Smooth muscle cell (in vitro differentiated cells): Measurements from ENCODE around the gene KCNMB1. TPM values are rescaled to one million over a fixed set of nuclear protein-coding genes. Genes with fewer than 3 reads are reported as not detected.

Experiments
- DNase-seq: peaks from one replicate; lab custom pipeline; 2025; ENCODE audit not compliant: unreplicated experiment; lab: John Stamatoyannopoulos, UW
- H2AFZ ChIP-seq: fragments of 200-600 bp; sonication (generic); 2 replicates; pipeline ENCODE4 v1.6.0; 2016; ENCODE audit warnings: antibody characterized with exemption, low read depth, mild to moderate bottlenecking
- H3F3A ChIP-seq: fragments of 200-600 bp; sonication (generic); 2 replicates; pipeline ENCODE4 v1.6.0; 2017; ENCODE audit warnings: antibody characterized with exemption, low read depth
- H3K27ac ChIP-seq: fragments of 200-600 bp; sonication (generic); 2 replicates; pipeline ENCODE4 v1.5.1; 2016; ENCODE audit warnings: low read depth, mild to moderate bottlenecking
- H3K27me3 ChIP-seq: fragments of 200-600 bp; sonication (generic); 2 replicates; pipeline ENCODE4 v1.6.1; 2016; ENCODE audit warnings: low read depth, mild to moderate bottlenecking
- H3K36me3 ChIP-seq: fragments of 200-600 bp; sonication (generic); 2 replicates; pipeline ENCODE4 v1.5.1; 2016; ENCODE audit warnings: low read depth
- H3K4me1 ChIP-seq: fragments of 200-600 bp; sonication (generic); 2 replicates; pipeline ENCODE4 v1.5.1; 2016; ENCODE audit warnings: low read depth
- H3K4me2 ChIP-seq: fragments of 200-600 bp; sonication (generic); 2 replicates; pipeline ENCODE4 v1.6.0; 2016; ENCODE audit warnings: mild to moderate bottlenecking
- H3K4me3 ChIP-seq: fragments of 200-600 bp; sonication (generic); 2 replicates; pipeline ENCODE4 v1.5.1; 2016; ENCODE audit warnings: mild to moderate bottlenecking
- H3K79me2 ChIP-seq: fragments of 200-600 bp; sonication (generic); 2 replicates; pipeline ENCODE4 v1.6.0; 2016; ENCODE audit warnings: low read depth, mild to moderate bottlenecking
- H3K9ac ChIP-seq: fragments of 200-600 bp; sonication (generic); 2 replicates; pipeline ENCODE4 v1.6.0; 2016; ENCODE audit warnings: low read depth
- H3K9me3 ChIP-seq: fragments of 200-600 bp; sonication (generic); replicated peaks from 2 replicates; pipeline ENCODE4 v1.5.1; 2016; ENCODE audit warnings: low read depth
- H4K20me1 ChIP-seq: fragments of 200-600 bp; sonication (generic); 2 replicates; pipeline ENCODE4 v1.6.0; 2016; ENCODE audit warnings: low read depth
- WGBS: methylation state at CpG from one replicate; pipeline ENCODE4 v1.1.7; 2016; ENCODE audit warnings: low lambda C conversion rate; 5-methylcytosine and 5-hydroxymethylcytosine counted together
- polyA plus RNA-seq: library from polyadenylated mRNA; unstranded; fragments of >200 nt; fragmentation: Nextera tagmentation; extraction: Ambion mirVana; gene quantifications from 2 replicates; pipeline ENCODE4 v1.2.1, GENCODE V29; 2016
- total RNA-seq: library from RNA; depleted of rRNA; stranded (reverse); fragments of >200 nt; gene quantifications from 2 replicates; pipeline ENCODE4 v1.2.3, GENCODE V29; 2014
- TF ChIP-seq, protein P1 (sequence below): fragments of 200-600 bp; sonication (generic); IDR thresholded peaks from 2 replicates; pipeline ENCODE4 v1.5.1; 2017; ENCODE audit warnings: borderline replicate concordance, mild to moderate bottlenecking, antibody characterized with exemption; ENCODE audit not compliant: insufficient read depth, poor library complexity, severe bottlenecking

KCNMB1 gene, protein sequence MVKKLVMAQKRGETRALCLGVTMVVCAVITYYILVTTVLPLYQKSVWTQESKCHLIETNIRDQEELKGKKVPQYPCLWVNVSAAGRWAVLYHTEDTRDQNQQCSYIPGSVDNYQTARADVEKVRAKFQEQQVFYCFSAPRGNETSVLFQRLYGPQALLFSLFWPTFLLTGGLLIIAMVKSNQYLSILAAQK
- total RNA-seq, result 0.36 and 0.63 TPM in 2 replicates
- polyA plus RNA-seq, result 0.52 and 0.54 TPM in 2 replicates

DNA sequence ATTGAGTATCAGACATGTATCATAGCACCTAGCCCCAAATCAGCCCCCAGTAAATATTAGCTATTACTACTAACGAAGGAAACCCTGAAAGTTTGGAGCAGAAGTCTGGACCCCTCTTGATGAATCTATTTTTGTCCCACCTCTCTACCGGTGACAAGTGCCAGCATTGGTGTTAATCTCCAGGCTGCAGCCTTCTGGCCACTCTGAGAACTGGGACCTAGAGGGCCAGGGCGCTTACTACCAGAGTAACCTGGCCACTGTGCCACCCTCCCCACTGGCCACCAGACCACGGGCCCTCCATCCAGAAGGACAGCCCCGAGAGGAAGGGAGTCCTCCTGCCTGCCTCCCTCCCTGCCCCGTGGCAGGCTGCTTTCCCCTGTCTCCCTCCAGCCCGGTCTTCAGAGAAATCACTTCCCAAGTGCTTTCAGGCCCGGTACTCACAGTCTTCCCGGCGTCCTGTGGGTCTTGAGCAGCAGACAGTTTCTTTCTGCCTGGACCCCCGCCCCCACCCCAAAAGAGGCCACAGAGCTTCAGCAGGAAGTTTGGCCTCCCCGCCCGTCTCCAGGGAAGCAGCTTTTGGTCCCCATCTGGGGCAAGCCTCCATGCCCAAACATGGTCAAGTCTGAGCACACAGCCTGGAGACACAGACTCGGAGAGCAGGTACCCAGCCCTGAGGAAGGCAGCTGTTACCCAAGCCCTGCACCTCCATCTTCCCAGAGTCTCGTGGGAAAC is at the start of gene KCNMB1:
KCNMB1 (minus strand) TSS at position 550 of the 732 bp plus-strand sequence. CDS start 3,920 bp downstream, outside the sequence.
- WGBS, result 79% methylated on average over 15 of the region's 15 CpGs
- H3K9ac ChIP-seq, result no peak within 1 kb of the TSS
- H3K4me3 ChIP-seq, result no peak within 1 kb of the TSS
- no peaks in the 10 kb centered on the region for H3K27me3 ChIP-seq
- peaks cover 4% of the 10 kb centered on the region for H3K4me1 ChIP-seq
- TF ChIP-seq, protein P1, sequence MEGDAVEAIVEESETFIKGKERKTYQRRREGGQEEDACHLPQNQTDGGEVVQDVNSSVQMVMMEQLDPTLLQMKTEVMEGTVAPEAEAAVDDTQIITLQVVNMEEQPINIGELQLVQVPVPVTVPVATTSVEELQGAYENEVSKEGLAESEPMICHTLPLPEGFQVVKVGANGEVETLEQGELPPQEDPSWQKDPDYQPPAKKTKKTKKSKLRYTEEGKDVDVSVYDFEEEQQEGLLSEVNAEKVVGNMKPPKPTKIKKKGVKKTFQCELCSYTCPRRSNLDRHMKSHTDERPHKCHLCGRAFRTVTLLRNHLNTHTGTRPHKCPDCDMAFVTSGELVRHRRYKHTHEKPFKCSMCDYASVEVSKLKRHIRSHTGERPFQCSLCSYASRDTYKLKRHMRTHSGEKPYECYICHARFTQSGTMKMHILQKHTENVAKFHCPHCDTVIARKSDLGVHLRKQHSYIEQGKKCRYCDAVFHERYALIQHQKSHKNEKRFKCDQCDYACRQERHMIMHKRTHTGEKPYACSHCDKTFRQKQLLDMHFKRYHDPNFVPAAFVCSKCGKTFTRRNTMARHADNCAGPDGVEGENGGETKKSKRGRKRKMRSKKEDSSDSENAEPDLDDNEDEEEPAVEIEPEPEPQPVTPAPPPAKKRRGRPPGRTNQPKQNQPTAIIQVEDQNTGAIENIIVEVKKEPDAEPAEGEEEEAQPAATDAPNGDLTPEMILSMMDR, result no peak
- no peak for DNase-seq
- H3K36me3 ChIP-seq, result no peaks in the 10 kb centered on the region
- no peak within 1 kb of the TSS for H2AFZ ChIP-seq
- no peaks in the 10 kb centered on the region for H3K79me2 ChIP-seq
- H4K20me1 ChIP-seq, result no peaks in the 10 kb centered on the region
- H3K27ac ChIP-seq, result no peak within 1 kb of the TSS
- H3K4me2 ChIP-seq, result no peak within 1 kb of the TSS
- H3F3A ChIP-seq, result no peaks in the 10 kb centered on the region
- no peaks in the 10 kb centered on the region for H3K9me3 ChIP-seq

DNA sequence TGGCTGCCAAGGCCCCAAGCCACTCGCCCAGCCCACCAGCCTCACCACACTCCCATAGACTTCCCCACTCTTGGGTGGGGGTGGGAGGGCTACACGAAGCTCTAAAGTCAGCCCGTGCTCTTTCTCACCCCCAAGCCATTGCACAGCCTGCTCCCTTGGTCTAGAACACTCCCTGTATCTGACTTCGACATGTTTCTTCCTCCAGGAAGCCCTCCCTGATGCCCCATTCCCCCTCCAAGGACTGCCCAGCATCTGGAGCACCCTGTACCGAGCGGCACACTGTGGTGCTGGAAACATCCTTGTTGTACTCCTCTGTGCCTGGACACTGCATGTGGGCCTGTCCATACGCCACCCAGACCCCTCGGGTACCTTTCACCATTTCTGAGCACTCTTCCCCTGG is 49.4 kb upstream of the KCNMB1 start:
- H2AFZ ChIP-seq, result no peak overlapping the region
- no peaks in the 10 kb centered on the region for H3K27me3 ChIP-seq
- no peaks in the 10 kb centered on the region for H3K79me2 ChIP-seq
- H3K9me3 ChIP-seq, result no peaks in the 10 kb centered on the region
- DNase-seq, result no peak
- no peaks in the 10 kb centered on the region for H3K4me1 ChIP-seq
- H3K9ac ChIP-seq, result no peak overlapping the region
- no peaks in the 10 kb centered on the region for H4K20me1 ChIP-seq
- no peak overlapping the region for H3K27ac ChIP-seq
- H3K4me3 ChIP-seq, result no peak overlapping the region
- H3F3A ChIP-seq, result no peaks in the 10 kb centered on the region
- H3K36me3 ChIP-seq, result no peaks in the 10 kb centered on the region
- 94% methylated on average over 8 of the region's 8 CpGs for whole genome bisulfite sequencing
- no peak overlapping the region for H3K4me2 ChIP-seq
- TF ChIP-seq, protein P1, result no peak

DNA sequence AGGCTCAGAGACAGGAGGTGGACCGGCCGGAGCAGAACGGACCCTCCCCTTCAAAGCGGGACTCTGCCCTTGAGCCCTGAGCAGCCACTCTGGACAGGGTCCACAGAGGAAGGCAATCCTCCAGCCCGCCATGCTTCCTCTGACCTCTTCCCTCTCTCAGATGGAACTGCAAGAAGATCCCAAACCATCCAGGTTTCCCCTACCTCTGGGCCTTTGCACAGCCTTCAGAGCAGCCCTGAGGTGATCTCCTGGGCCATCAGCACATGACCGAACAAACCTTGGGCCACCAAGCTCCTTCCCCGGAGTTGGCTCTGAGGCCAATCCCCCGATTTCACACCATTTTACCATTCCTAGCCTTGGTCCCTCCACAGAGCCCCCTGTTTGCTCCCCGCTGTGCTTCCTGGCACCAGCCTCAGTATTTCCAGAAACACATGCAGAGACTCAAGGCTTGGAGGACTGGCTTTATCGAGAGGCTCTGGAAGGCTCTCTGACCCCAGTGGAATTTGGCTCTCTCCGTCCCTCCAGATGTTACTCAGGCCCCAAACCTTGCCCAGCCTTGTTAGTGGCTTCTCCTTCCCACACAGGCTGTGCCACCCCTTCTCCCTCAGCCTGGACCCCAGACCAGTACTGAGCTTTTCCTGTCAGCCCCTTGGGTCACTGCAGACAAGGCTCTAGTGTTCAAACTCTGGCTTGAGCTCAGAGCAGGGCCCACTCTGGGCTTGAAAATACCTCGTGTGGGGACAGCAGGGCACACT is 48.6 kb upstream of the KCNMB1 start:
- no peak overlapping the region for H3K9ac ChIP-seq
- H3K27ac ChIP-seq, result no peak overlapping the region
- DNase-seq, result no peak
- no peaks in the 10 kb centered on the region for H3F3A ChIP-seq
- no peaks in the 10 kb centered on the region for H3K27me3 ChIP-seq
- H2AFZ ChIP-seq, result no peak overlapping the region
- TF ChIP-seq, protein P1, result no peak
- no peak overlapping the region for H3K4me3 ChIP-seq
- no peak overlapping the region for H3K4me2 ChIP-seq
- no peaks in the 10 kb centered on the region for H4K20me1 ChIP-seq
- H3K9me3 ChIP-seq, result no peaks in the 10 kb centered on the region
- no peaks in the 10 kb centered on the region for H3K79me2 ChIP-seq
- no peaks in the 10 kb centered on the region for H3K4me1 ChIP-seq
- 89% methylated on average over 12 of the region's 12 CpGs for WGBS
- H3K36me3 ChIP-seq, result no peaks in the 10 kb centered on the region
